A673 (cell line): ENCODE data around the gene NRG3. TPM values are rescaled to one million over a fixed set of nuclear protein-coding genes. Genes with fewer than 3 reads are reported as not detected.

Experiments
- BruUV-seq: library from RNA; stranded (reverse); fragments of 400-500 nt; replicated peaks from 2 replicates; lab custom pipeline; 2021; lab: Mats Ljungman, UMichigan
- CTCF ChIA-PET: fragments of 300-600 bp; sonication (Branson Sonifier 250); formaldehyde crosslinking; loops from one replicate; lab custom pipeline; 2022; ENCODE audit warnings: antibody characterized with exemption; lab: Charles Lee
- POLR2A ChIA-PET: fragments of 300-600 bp; sonication (Branson Sonifier 250); formaldehyde crosslinking; loops from one replicate; lab custom pipeline; 2022; ENCODE audit warnings: antibody characterized with exemption; ENCODE audit not compliant: low non-redundant PET; lab: Charles Lee
- DNase-seq: peaks from one replicate; pipeline ENCODE4 v3.0.0-alpha.2; 2015; ENCODE audit warnings: low spot score
- H3K27ac ChIP-seq: fragments of 200-600 bp; sonication (generic); 2 replicates; pipeline ENCODE4 v1.5.1; 2016; ENCODE audit warnings: mixed run types, low read depth, mild to moderate bottlenecking, mixed read lengths, antibody characterized with exemption, low read length; ENCODE audit not compliant: poor library complexity, severe bottlenecking
- H3K27me3 ChIP-seq: fragments of 200-600 bp; sonication (generic); replicated peaks from 2 replicates; pipeline ENCODE4 v1.6.1; 2017; ENCODE audit warnings: mixed run types, low read depth, mild to moderate bottlenecking, mixed read lengths, antibody characterized with exemption, low read length; ENCODE audit not compliant: insufficient read depth, poor library complexity
- H3K36me3 ChIP-seq: fragments of 200-600 bp; sonication (generic); 2 replicates; pipeline ENCODE4 v1.6.1; 2016; ENCODE audit warnings: mixed run types, mild to moderate bottlenecking, mixed read lengths, antibody characterized with exemption, low read length; ENCODE audit not compliant: insufficient read depth, poor library complexity, severe bottlenecking
- H3K4me1 ChIP-seq: fragments of 200-600 bp; sonication (generic); 2 replicates; pipeline ENCODE4 v1.6.1; 2017; ENCODE audit warnings: mixed run types, mild to moderate bottlenecking, mixed read lengths, antibody characterized with exemption, low read length; ENCODE audit not compliant: insufficient read depth, poor library complexity, severe bottlenecking
- H3K4me3 ChIP-seq: fragments of 200-600 bp; sonication (generic); 2 replicates; pipeline ENCODE4 v1.5.1; 2016; ENCODE audit warnings: low read depth, mixed run types, mild to moderate bottlenecking, mixed read lengths, low read length; ENCODE audit not compliant: poor library complexity, severe bottlenecking
- H3K9me3 ChIP-seq: fragments of 200-600 bp; sonication (generic); 2 replicates; pipeline ENCODE4 v1.6.1; 2016; ENCODE audit warnings: mixed run types, low read depth, mild to moderate bottlenecking, mixed read lengths, antibody characterized with exemption, low read length; ENCODE audit not compliant: poor library complexity, severe bottlenecking
- CTCF ChIP-seq: fragments of 300-800, 200-600 bp; sonication (generic); conservative IDR thresholded peaks from 2 replicates; pipeline ENCODE4 v1.5.1; 2017; ENCODE audit warnings: low read depth, mild to moderate bottlenecking, antibody characterized with exemption, low read length, moderate library complexity, mixed read lengths
- EZH2 ChIP-seq: fragments of 200-600 bp; sonication (generic); IDR thresholded peaks from 2 replicates; pipeline ENCODE4 v1.6.1; 2017; ENCODE audit warnings: borderline replicate concordance, low read depth, mild to moderate bottlenecking, mixed read lengths, antibody characterized with exemption, low read length; ENCODE audit not compliant: poor library complexity, severe bottlenecking
- intact Hi-C: fragments of 100-400 bp; cut with micrococcal nuclease; formaldehyde crosslinking; loops from one replicate; pipeline ENCODE4 v1.10.0; 2022; ENCODE audit not compliant: unreplicated experiment
- total RNA-seq: library from RNA; stranded (reverse); gene quantifications from 2 replicates; pipeline ENCODE4 v1.2.3, GENCODE V29; 2021

The NRG3 gene
- total RNA-seq, 1 experiment from 2014 or later = not detected

GRCh38 chr10:82194419-82194818, 319.4 kb downstream of the NRG3 start:
- no peaks in the 10 kb centered on the region for H3K4me1 ChIP-seq
- no TSS peak for BruUV-seq
- TF ChIP-seq EZH2 (no peak), CTCF (no peak)
- H3K27ac ChIP-seq = no peak overlapping the region
- no peak for DNase-seq
- intact Hi-C loops = no loop called here
- no peaks in the 10 kb centered on the region for H3K27me3 ChIP-seq
- H3K36me3 ChIP-seq = no peaks in the 10 kb centered on the region
- ChIA-PET CTCF (no interaction called here), POLR2A (no interaction called here)
- H3K4me3 ChIP-seq = no peak overlapping the region
- H3K9me3 ChIP-seq = no peaks in the 10 kb centered on the region

GRCh38 chr10:82206831-82207230, 331.8 kb downstream of the NRG3 start:
- intact Hi-C loops = no loop called here
- Histone ChIP-seq H3K27me3 (no peaks in the 10 kb centered on the region), H3K4me3 (no peak overlapping the region), H3K9me3 (no peaks in the 10 kb centered on the region), H3K27ac (no peak overlapping the region), H3K4me1 (no peaks in the 10 kb centered on the region), H3K36me3 (no peaks in the 10 kb centered on the region)
- BruUV-seq = no TSS peak
- CTCF ChIA-PET = no interaction called here
- POLR2A ChIA-PET = no interaction called here
- TF ChIP-seq CTCF (no peak), EZH2 (no peak)
- no peak for DNase-seq

- no peak overlapping the region for H3K27ac ChIP-seq
- H3K4me3 ChIP-seq = no peak overlapping the region
- H3K4me1 ChIP-seq = no peaks in the 10 kb centered on the region
Observed at GRCh38 chr10:82208726-82209125, 333.7 kb downstream of the NRG3 start.

More at GRCh38 chr10:82208726-82209125, 333.7 kb downstream of the NRG3 start:
- ChIA-PET POLR2A (no interaction called here), CTCF (no interaction called here)
- TF ChIP-seq EZH2 (no peak), CTCF (no peak)
- BruUV-seq = no TSS peak
- intact Hi-C loops = no loop called here
- Histone ChIP-seq H3K36me3 (no peaks in the 10 kb centered on the region), H3K27me3 (no peaks in the 10 kb centered on the region), H3K9me3 (peaks cover 4% of the 10 kb centered on the region)
- no peak for DNase-seq
